Cardiac fibroblast (primary cell): ENCODE results near the gene RAP2A.

Source experiments
- DNase-seq, 2 donors: peaks; one replicate each; pipeline versions ENCODE4 v3.0.0 to v3.0.0-alpha.2; 2010; ENCODE audit warnings: low read depth in 2 of 2
- H3K4me3 ChIP-seq, 2 donors: replicated peaks in 1 of 2; 1 replicate in 1 of 2; 2 replicates in 1 of 2; pipeline ENCODE4 v1.5.1; 2011; ENCODE audit warnings: low read depth in 2 of 2, low read length in 2 of 2, mild to moderate bottlenecking in 2 of 2, moderate library complexity in 1 of 2
- CTCF ChIP-seq: IDR thresholded peaks from one replicate; pipeline ENCODE4 v1.5.1; 2011; ENCODE audit warnings: low read depth, mild to moderate bottlenecking, low read length, inconsistent platforms

The RAP2A gene

DNA sequence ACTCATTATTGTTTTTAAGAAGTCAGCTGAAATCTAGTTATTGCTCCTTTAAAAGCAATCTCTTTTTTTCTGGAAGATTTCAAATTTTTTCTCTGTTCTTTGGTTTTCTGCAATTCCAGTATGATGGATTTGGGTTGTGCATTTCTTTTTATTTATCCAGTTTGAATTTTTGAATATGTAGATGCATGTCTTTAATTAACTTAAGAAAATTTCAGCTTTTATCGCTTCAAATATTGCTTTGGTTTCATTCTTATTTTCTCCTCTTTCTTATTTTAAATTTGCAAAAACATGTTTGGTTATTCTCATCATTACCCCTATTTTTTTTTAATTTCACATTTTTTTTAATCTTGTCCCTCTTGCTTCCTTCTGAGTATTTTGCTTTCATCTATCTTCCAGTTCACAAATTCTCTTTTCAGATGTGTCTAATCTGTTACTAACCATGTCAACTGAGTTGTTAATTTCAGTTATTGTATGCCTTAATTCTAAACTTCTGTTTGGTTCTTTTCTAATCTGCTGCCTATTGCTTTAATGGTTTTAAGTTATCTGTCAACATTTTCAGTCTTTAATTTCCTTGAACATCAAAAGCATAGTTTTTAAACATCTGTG is 56.8 kb downstream of the RAP2A start:
- TF ChIP-seq CTCF, result no peak
- no peak overlapping the region for H3K4me3 ChIP-seq
- DNase-seq, result no peak

GRCh38 chr13:97491452-97491851 is 57.5 kb downstream of the RAP2A start:
- H3K4me3 ChIP-seq, result no peak overlapping the region
- no peak for TF ChIP-seq CTCF
- DNase-seq, result no peak

- DNase-seq, result no peak
- no peak overlapping the region for H3K4me3 ChIP-seq
- no peak for TF ChIP-seq CTCF
Observed at GRCh38 chr13:97492257-97492656, 58.3 kb downstream of the RAP2A start.

DNA sequence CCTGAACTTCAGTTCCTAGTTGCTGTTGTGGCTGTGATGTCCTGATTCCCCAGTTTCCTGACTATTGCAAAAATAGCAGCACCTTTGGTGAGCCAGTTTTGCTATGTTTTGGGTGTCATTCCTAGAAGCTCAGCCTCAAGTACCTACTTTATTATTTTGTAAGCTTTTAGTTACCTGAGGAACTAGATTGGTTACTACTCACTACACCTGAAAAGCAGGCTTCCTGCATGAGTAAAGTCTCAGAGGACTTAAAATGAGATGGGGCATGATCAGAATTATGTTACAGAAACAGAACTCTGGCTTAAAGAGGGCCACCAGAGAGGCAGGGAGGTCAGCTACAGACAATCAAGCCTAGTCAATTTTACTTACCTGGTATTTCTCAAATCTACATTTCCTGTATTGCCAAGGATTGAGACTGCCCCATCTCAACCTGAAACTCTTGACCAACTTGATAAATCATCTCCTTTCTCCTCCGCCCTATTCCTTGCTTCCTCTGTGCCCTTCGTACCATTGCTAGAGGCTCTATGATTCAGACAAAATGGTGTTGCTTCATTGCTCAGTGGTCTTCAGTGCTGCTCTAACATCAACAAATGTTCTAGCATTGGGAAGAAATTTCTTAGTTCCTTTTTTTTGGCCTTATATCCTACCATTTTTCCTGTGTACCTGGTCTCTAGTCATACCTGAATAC is 58.9 kb downstream of the RAP2A start:
- no peak for TF ChIP-seq CTCF
- no peak for DNase-seq
- H3K4me3 ChIP-seq, result no peak overlapping the region

DNA sequence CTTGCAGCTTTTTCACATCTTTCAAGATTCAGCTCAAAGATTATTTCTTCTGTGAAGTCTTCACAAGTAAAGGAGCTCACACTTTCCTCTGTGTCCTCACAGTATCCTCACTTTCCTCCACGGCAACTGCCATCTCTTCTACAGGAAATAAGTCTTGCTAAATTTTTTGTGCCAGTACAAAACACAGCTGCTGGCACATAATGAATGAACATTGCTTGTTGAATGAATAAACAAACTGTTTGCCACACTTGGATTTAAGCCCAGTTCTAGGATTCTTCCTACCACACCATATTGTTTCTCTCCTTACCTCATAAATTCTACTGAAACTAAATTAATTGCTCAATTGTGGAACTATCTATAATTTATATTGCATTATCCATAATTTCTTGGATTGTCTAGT is 59.5 kb downstream of the RAP2A start:
- TF ChIP-seq CTCF, result no peak
- peak; percentile 7 to 45 for DNase-seq
- H3K4me3 ChIP-seq, result no peak overlapping the region

DNA sequence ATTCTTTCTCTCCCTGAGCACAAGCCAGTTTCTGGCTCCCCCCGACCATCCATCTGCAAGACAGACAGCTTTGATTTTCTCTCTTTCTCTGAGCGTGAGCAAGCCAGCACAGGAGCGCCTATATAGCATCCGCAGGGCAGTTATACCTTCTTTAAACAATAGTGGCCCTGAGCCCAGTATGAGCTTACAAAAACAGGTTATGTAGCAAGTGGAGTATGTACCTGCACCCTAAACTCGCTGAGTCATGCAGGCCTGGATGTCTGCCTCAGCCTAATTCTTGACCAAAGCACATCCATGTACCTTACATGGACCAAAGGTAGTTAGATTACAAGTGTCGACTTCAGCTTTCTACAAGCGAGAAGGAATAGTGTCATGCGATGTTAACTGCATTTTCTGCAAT is 61.7 kb downstream of the RAP2A start:
- no peak for DNase-seq
- TF ChIP-seq CTCF, result no peak
- H3K4me3 ChIP-seq, result no peak overlapping the region
